Thoracic aorta (tissue), 2 donors: ENCODE measurements around the gene CPXM2. TPM values are rescaled to one million over a fixed set of nuclear protein-coding genes. Genes with fewer than 3 reads are reported as not detected.

Experiments used
- ATAC-seq: fragments of 150-250 bp; one replicate; pipeline ENCODE4 v1.8.0; 2017; ENCODE audit warnings: low read depth; ENCODE audit not compliant: insufficient number of reproducible peaks, low FRiP score
- DNase-seq: peaks from one replicate; pipeline ENCODE4 v3.0.0-alpha.2; 2020; ENCODE audit warnings: low spot score
- H3K27ac ChIP-seq, 2 donors: fragments of 200-600 bp; sonication (generic); 1 replicate in 1 of 2; 2 replicates in 1 of 2; pipeline ENCODE4 v1.5.1; 2016; ENCODE audit warnings: mild to moderate bottlenecking in 2 of 2, moderate library complexity in 2 of 2
- H3K27me3 ChIP-seq: fragments of 200-600 bp; sonication (generic); replicated peaks from 2 replicates; pipeline ENCODE4 v1.6.0; 2016; ENCODE audit warnings: mild to moderate bottlenecking; ENCODE audit not compliant: insufficient read depth
- H3K36me3 ChIP-seq: fragments of 200-600 bp; sonication (generic); one replicate; pipeline ENCODE4 v1.5.1; 2016
- H3K4me1 ChIP-seq, 2 donors: fragments of 200-600 bp; sonication (generic); 1 replicate in 1 of 2; 2 replicates in 1 of 2; pipeline versions ENCODE4 v1.5.1 to v1.6.0; 2016; ENCODE audit warnings: low read depth in 2 of 2, mild to moderate bottlenecking in 1 of 2; ENCODE audit not compliant: control insufficient read depth in 1 of 2
- H3K4me3 ChIP-seq: fragments of 200-600 bp; sonication (generic); 2 replicates; pipeline ENCODE4 v1.5.1; 2016; ENCODE audit warnings: mild to moderate bottlenecking
- H3K9me3 ChIP-seq: fragments of 200-600 bp; sonication (generic); 2 replicates; pipeline ENCODE4 v1.5.1; 2016
- total RNA-seq, 2 donors: library from RNA; depleted of rRNA; stranded (reverse); fragments of >200 nt; gene quantifications; one replicate each; pipeline versions ENCODE4 v1.1.0 to v1.2.3, GENCODE V29; 2016
- TF ChIP-seq, protein P1 (sequence below): fragments of 200-600 bp; sonication (generic); IDR thresholded peaks from one replicate; pipeline ENCODE4 v1.5.1; 2019; ENCODE audit warnings: antibody characterized with exemption

Gene CPXM2
- total RNA-seq, 2 donors from 2014 or later: 275 to 348 TPM

GRCh38 chr10:123848564-123849457, 42.8 kb downstream of the CPXM2 start:
- Histone ChIP-seq H3K4me1 (peaks cover 19 to 67% of the 10 kb centered on the region in 2 donors), H3K9me3 (no peaks in the 10 kb centered on the region), H3K4me3 (no peak overlapping the region), H3K36me3 (no peaks in the 10 kb centered on the region), H3K27me3 (no peaks in the 10 kb centered on the region), H3K27ac (peak overlapping the region in 1 of 2 donors; percentile 6)
- TF ChIP-seq, protein P1, sequence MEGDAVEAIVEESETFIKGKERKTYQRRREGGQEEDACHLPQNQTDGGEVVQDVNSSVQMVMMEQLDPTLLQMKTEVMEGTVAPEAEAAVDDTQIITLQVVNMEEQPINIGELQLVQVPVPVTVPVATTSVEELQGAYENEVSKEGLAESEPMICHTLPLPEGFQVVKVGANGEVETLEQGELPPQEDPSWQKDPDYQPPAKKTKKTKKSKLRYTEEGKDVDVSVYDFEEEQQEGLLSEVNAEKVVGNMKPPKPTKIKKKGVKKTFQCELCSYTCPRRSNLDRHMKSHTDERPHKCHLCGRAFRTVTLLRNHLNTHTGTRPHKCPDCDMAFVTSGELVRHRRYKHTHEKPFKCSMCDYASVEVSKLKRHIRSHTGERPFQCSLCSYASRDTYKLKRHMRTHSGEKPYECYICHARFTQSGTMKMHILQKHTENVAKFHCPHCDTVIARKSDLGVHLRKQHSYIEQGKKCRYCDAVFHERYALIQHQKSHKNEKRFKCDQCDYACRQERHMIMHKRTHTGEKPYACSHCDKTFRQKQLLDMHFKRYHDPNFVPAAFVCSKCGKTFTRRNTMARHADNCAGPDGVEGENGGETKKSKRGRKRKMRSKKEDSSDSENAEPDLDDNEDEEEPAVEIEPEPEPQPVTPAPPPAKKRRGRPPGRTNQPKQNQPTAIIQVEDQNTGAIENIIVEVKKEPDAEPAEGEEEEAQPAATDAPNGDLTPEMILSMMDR: no peak
- no peak for DNase-seq
- ATAC-seq: no peak

DNA sequence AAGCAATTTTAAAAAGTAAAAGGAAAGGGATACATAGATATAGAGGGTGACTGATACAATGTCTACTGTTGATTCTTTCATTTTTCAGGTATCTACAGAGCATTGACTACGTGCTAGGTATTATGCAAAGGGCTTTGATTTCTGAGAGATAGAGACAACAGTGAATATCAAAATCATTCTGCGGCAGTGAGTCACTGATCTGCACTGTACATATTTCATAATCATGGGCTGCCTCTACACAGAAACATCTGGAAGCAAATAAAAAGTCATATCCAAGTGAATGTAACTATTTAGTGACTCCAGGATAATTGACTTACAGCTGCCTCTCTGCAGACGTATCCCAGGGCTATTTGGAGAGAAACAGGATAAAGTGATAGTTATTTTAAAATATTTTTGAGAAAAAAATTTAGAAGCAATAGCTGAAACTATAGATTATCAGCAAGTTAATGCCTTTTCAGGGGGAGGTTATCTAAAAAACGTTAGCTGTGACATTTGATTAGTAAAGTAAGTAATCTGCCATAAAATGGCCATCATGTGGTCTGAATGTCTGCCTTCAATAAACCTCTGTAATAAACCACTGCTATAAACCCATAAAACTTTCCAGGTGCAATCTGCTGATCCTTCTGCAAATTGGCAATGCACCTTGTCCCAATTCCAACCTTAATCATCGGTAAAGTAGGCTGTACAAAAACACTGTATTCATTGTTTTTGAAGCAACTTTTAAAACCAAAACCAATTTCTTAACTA, 43.7 kb downstream of the CPXM2 start:
- Histone ChIP-seq H3K27ac (peak overlapping the region in 1 of 2 donors; percentile 13), H3K27me3 (no peaks in the 10 kb centered on the region), H3K4me1 (peaks cover 23 to 69% of the 10 kb centered on the region in 2 donors), H3K36me3 (no peaks in the 10 kb centered on the region), H3K9me3 (no peaks in the 10 kb centered on the region), H3K4me3 (no peak overlapping the region)
- TF ChIP-seq, protein P1: no peak
- DNase-seq: no peak
- no peak for ATAC-seq

DNA sequence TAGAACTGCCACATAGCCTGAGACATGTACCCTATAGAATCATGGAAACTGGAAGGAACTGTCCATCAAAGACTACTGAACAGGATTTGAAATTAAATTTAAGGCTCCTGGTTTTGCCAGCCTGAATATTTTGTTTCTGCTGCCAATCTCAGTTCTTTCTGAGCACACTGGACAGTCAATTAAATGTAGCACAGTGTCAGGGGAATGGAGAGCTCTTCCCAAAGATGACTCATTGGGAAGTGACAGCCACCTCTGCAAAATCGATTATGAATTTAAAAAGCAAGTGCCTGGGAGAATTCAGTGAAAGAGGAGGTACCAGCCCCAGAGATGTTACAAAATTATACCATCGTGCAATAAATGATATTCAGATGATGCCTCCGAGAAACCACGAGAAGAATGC, 47.8 kb downstream of the CPXM2 start:
- no peaks in the 10 kb centered on the region for H3K36me3 ChIP-seq
- TF ChIP-seq, protein P1: no peak
- H3K4me3 ChIP-seq: no peak overlapping the region
- no peaks in the 10 kb centered on the region for H3K27me3 ChIP-seq
- H3K9me3 ChIP-seq: no peaks in the 10 kb centered on the region
- no peak for DNase-seq
- peaks cover 22 to 47% of the 10 kb centered on the region in 2 donors for H3K4me1 ChIP-seq
- H3K27ac ChIP-seq: peak overlapping the region in 1 of 2 donors; percentile 48
- ATAC-seq: no peak

GRCh38 chr10:123842692-123843385, 48.8 kb downstream of the CPXM2 start:
- H3K27me3 ChIP-seq: no peaks in the 10 kb centered on the region
- TF ChIP-seq, protein P1: no peak
- ATAC-seq (peak; percentile 75), DNase-seq (no peak)
- H3K27ac ChIP-seq: peak overlapping the region; percentile 48 to 55
- H3K4me1 ChIP-seq: peaks cover 13 to 37% of the 10 kb centered on the region in 2 donors
- no peaks in the 10 kb centered on the region for H3K36me3 ChIP-seq
- H3K9me3 ChIP-seq: no peaks in the 10 kb centered on the region
- no peak overlapping the region for H3K4me3 ChIP-seq
